HG02938 (cell line): ENCODE results near the gene PXN.
A peak's percentile ranks its signal among the peaks of the same experiment; 100 is the strongest.

ENCODE experiments used
- ATAC-seq: cut with Tn5 transposase; IDR thresholded peaks from one replicate; pipeline ENCODE4 v1.9.1; 2021; ENCODE audit warnings: mild to moderate bottlenecking, moderate library complexity; ENCODE audit not compliant: unreplicated experiment

Gene PXN

DNA sequence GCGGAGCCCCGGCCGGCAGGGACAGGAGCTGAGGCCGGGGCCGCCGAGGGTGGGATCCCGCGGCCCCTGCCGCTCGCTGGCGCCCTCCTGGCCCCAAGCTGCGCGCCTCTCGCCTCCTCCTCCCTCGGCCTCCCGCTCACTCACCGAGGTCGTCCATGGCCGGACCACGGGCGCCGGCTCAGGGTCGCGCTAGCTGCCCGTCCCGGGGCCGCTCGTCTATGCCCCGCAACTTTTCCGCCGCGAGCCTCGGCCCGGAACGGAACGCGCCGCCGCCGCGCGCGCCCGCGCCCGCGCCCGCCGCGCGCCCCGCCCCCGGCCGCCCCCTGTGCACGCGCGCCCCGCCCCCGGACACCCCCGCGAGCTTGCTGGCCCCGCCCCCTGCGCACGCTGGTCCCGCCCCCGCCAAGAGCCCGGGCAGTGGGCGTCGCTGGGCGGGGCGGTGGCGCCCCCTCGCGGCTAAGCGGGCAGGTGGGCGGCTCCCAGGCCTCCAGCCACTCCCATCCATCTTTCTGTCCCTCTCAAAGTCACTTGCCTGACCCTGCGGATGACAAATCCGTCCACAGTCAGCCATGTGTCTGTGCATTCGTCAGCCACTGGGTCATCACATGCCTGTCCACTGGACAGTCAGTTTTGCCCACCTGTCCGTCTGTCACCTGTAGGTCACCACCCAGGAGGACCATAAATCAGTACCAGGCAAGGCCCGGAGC lies at the start of gene PXN:
Gene PXN, minus strand, starts transcription at position 258 of the 707 bp plus-strand sequence. Its CDS starts 101 bp downstream, at position 157.
- peak; percentile 49 for ATAC-seq

DNA sequence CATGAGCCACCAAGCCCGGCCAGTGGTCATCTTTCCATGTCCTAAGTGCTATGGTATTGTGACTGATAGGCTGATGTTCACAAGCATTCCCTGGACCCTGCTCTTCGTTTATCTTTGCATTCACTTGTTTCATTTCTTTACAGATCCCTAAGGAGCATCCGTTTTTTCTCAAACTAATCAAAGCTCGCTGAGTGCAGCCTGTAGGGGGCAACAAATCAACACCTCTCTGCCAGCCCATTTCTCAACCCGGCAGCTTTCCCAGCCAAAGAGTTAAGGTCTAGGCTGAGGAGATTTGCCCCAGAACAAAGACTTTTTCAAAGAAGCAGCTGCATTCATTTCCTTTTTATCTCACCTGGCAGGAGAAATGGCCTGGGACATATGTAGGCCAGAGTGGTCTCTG lies 48.7 kb upstream of the PXN start:
- no peak for ATAC-seq

DNA sequence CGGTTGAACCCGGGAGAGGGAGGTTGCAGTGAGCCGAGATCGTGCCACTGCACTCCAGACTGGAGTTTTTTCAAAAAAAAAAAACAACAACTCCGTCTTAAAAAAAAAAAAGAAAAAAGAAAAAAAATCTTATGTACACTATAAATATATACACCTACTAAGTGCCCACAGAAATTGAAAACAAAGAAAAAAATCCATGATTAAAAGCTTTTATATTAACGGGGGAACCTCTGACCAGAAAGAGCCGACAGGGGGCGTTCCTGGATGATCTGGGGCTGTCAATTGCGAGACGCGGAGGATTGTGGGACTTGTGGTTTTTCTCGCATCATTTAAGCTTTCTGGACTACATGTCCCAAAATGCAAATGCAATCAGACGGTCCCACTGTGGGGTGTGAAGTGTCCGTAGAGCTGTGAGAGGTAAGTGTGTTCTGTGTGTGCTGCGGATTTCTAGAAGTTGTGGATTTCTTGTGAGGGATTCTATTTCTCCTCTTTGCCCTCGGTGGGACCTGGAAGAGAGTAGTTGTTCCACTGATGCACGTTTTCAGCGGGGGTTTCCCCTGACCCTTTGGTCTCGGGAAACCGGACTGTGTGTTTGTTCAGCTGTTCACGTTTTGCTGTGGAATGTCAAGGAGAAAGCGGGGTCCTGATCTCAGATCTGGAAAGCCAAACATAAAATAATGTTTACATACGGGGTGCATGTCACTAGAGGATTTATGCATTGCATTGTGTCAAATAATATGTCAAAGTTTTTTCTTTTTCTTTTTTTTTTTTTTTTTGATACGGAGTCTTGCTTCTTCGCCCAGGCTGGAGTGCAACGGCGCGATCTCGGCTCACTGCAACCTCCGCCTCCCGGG lies 36.7 kb upstream of the PXN start, which contains the start of gene SIRT4:
Gene SIRT4, plus strand, starts transcription at position 360 of the 854 bp plus-strand sequence. CDS start 1,241 bp downstream, outside the sequence.
- peak; percentile 96 for ATAC-seq

DNA sequence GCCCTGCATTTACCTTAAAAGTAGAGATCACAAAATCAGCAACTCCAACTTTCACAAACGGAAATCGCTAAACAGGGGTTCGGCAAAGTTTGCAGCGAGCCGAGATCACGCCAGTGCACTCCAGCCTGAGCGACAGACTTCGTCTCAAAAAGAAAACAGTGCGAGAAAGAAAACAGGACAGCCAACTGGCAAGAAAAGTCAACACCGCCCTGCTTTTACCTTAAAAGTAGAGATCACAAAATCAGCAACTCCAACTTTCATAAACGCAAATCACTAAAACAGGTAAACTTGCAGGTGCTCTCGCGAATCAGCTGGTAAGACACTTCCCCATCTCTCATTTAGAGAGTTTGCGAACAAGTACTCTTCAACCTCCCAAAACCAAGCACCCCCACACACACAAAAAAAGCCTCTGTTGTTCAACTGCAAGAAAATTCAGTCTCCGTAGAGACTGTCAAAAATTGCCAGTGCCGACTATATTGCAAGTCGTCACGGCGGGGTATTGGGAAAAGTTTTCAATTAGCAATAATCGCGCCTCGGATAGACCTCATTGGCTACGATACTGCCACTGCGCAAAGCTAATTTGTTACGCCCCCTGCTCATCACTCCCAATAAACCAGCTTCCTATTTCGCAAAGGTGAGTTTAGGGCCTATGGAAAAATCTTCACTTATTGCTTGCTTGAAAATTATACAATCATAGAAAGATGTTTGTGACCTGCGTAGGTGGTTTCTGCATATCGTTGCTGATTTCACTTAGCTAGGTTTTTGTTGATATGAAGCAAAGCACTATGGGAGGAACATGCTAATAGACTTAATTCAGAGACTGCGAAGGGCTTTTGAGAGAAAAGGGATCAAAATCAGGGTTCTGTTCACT lies 27.4 kb upstream of the PXN start, which contains the start of gene RNU4-1:
Gene RNU4-1, minus strand, starts transcription at position 577 of the 871 bp plus-strand sequence.
- ATAC-seq = peak; percentile 48

DNA sequence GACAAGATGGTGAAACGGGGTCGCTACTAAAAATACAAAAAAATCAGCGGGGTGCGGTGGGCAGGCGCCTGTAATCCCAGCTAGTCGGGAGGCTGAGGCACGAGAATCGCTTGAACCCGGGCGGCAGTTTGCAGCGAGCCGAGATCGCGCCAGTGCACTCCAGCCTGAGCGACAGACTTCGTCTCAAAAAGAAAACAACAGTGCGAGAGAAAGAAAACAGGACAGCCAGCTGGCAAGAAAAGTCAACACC lies 26.8 kb upstream of the PXN start:
- ATAC-seq = peak; percentile 9

DNA sequence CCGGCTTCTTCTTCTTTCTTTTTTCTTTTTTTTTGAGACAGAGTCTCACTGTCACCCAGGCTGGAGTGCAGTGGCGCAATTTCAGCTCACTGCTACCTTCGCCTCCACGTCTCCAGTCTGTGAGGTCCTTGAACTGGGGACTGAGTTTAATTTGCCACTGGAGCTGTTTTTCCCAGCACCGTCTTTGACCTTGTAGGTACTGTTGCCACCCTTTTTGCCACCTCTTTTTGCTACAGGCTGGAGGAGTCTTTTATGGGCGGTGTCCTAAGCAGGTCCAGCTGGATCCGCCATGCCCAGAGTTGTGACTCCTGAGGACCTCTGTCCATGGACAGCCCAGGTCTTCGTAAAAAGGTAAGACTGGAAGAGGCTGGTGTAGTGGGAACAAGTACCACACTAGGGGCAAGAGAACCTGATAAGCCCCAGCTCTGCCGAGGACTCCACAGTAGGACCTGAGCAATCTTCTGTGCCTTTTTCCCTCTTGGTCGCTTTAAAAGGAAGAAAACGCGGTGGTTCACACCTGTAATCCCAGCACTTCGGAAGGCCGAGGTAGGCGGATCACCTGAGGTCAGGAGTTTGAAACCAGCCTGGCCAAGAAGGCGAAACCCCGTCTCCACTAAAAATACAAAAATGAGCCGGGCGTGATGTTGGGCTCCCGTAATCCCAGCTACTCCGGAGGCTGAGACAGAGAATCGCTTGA lies 25.2 kb upstream of the PXN start:
- ATAC-seq = no peak

DNA sequence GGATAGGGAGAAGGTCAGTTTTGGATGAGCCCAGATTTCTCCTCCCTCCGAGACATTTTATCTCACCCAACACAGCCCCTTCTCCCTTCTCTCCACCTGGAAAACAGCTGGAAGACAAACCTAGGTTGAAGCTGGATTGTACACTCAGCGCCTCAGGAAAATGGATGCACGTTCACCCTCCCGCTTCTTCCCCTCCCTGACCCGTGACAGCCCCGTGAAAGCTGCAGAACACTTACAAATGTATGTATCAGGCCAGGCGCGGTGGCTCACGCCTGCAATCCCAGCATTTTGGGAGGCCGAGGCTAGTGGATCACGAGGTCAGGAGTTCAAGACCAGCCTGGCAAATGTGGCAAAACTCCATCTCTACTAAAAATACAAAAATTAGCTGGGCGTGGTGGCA lies 22.0 kb upstream of the PXN start:
- no peak for ATAC-seq

DNA sequence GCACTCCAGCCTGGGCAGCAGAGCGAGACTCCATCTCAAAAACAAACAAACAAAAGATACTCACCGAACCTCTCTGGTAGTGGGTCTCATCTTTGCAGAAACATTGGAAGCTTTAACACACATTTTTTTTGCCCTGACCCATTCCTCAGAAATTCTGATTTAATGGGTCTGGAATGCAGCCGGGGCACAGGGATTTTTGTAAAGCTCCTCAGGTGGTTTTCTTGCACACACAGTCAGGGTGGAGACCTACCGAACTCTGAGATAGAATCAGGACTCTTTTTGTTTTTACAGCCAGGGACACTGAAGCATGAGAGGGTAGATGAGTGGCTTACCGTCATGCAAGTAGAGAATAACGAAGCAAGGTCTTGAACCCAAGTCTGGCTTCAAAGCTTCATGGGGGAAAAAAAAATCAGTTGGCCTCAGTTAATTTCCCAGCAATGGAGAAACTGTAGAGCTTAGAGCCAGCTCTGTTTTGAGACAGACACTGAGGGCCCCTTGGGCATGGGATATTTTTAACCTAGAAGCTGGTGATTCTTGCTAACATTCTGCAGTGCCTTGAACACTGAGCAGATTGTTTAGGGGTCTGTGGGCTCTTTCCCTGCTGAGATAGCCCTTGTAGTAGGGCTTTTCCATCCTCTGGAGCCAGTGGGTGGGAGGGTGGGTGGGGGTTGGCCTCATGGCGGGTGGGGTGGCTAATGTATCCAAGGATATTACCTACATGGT lies 21.4 kb upstream of the PXN start:
- no peak for ATAC-seq

DNA sequence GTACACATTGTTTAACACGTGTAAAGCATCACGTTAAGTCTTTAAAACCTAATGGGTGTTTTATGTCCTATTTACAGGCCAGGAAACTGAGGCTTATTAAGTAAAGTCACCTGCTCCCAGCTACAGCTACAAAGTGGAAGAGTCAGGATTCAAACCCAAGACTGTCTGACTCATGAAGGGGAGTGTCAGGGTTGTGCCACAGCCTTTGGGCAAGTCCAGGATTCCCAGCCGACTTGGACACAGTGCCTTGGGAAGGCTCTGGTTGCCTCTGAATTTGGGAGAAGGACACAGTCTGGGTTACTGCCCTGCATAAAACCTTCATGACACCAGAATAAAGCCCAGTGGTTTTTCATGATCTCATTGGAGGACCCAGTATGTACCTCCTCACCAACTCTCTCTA lies 18.9 kb upstream of the PXN start:
- no peak for ATAC-seq

DNA sequence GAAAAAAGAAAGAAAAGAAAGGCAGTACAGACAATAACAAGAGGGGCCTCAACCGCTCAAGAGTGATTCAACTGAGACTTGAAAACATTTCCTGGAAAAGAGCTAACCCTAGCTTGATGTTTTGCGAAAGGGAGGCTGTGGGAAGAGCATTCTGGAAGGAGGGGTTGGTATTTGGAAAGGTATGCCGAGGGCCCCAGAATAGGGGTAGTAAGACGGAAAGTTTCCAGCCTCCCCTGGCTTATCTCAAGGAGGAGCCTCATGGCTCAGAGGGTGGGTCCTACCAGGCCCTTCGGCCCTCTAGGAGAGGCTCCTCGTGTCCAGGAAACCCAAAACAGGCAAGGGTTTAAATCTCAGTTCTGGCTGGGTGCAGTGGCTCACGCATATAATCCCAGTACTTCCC lies 17.8 kb upstream of the PXN start:
- no peak for ATAC-seq

DNA sequence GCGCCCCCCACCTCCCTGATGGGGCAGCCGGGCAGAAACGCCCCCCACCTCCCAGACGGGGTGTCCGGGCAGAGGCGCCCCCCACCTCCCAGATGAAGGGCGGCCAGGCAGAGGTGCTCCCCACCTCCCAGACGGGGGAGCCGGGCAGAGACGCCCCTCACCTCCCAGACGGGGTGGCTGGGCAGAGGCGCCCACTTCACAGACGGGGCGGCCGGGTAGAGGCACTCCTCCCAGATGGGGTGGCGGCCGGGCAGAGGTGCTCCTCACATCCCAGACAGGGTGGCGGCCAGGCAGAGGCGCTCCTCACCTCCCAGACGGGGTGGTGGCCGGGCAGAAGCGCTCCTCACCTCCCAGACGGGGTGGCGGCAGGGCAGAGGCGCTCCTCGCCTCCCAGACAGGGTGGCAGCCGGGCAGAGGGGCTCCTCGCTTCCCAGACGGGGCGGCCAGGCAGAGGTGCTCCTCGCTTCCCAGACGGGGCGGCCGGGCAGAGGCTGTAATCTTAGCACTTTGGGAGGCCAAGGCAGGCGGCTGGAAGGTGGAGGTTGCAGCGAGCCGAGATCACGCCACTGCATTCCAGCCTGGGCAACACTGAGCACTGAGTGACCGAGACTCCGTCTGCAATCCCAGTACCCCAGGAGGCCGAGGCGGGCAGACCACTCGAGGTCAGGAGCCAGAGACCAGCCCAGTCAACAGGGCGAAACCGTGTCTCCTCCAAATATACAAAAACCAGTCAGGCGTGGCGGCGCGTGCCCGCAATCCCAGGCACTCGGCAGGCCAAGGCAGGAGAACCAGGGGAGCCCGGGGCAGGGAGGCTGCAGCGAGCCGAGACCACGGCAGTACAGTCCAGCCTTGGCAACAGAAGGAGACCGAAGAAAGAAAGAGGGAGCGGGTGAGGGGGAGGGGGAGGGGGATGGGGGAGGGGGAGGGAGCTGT lies 12.9 kb upstream of the PXN start:
- no peak for ATAC-seq

DNA sequence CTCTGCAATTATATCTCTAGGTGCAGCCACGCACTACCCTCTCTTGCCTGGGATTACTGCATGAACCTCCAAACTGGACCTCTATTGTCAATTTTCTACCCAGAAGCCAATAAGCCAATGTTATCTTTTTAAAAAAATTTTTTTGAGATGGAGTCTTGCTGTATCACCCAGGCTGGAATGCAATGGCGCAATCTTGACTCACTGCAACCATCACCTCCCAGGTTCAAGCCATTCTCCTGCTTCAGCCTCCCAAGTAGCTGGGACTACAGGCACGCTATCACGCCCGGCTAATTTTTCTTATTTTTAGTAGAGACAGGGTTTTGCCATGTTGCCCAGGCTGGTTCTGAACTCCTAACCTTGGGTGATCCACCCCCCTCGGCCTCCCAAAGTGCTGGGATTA lies 11.2 kb upstream of the PXN start:
- no peak for ATAC-seq

DNA sequence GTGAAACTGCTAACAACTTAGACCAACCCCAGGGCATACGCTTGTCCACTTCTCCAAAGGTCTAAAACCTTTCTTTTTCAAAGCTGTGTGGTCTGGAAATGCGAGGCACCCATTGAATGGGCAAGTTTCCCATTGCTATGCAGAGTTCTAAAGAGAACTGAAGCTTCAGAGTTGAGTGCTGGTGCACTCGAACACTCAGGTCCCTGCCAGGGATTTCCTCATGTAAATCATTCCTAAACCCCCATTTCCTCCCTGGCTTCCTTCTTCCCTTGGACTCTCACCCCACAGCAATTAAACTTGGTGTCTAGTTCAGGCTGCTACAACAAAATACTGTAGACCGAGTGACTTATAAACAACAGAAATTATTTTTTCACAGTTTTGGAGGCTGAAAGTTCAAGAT lies 2.2 kb upstream of the PXN start:
- no peak for ATAC-seq

DNA sequence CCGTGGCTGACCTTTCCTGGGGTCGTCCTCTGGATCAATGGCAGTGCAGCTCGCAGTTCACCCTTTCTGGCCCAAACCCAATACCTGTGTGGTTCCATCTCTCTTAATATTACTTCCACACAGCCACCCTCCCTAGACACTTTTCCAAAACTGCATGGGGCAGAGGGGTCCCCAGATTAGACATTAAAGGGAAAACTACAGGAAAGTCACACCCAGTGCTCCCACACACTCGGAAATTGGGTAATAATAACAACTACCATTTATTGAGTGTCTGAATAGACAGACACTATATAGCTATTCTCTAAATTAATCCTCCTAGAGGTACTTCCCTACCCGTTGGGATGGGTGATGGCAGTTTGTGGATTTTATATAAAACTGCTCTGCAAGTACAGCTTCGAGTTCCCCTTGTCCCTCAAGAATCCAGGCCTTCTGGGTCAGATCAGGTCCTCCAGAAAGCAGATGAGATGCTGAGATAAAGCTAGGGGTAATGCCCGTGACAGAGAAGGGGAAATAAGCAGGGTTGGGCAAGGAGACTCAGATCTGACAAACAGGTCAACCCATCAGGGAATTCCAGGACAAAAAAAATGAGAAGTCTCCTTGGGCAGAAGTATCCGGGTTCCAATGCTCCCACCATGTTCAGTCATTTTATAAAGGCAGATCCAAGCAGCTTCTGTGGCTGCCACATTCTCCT lies 795 bp upstream of the PXN start:
- no peak for ATAC-seq

DNA sequence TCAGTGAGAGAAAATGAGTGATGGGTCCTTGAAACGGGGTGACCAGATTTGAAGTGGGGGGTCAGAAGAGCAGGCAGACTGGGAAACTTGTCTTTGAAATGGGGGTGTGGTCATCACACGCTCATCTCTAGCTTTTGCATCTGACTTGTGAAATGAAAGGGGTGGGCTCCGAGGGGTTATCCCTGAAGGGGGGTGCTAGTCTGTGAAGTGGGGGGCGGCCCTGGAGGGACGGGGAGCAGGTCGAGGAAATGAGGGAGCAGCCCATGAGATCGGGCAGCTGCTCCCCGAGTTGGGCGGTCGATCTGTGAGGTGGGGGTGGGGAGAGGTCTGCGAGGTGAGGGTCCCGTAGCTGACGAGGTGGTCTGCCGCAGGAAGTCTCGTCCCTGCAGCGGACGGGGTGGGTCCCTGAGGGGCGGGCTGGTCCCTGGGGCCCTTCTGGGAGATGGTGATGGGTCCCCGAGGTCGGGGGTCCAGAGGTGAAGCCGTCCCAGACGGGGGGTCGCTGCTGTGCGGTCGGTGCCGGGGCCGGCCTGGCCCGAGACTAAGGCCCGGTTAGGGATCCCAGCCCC lies 542 bp downstream of the PXN start:
- peak; percentile 19 for ATAC-seq

DNA sequence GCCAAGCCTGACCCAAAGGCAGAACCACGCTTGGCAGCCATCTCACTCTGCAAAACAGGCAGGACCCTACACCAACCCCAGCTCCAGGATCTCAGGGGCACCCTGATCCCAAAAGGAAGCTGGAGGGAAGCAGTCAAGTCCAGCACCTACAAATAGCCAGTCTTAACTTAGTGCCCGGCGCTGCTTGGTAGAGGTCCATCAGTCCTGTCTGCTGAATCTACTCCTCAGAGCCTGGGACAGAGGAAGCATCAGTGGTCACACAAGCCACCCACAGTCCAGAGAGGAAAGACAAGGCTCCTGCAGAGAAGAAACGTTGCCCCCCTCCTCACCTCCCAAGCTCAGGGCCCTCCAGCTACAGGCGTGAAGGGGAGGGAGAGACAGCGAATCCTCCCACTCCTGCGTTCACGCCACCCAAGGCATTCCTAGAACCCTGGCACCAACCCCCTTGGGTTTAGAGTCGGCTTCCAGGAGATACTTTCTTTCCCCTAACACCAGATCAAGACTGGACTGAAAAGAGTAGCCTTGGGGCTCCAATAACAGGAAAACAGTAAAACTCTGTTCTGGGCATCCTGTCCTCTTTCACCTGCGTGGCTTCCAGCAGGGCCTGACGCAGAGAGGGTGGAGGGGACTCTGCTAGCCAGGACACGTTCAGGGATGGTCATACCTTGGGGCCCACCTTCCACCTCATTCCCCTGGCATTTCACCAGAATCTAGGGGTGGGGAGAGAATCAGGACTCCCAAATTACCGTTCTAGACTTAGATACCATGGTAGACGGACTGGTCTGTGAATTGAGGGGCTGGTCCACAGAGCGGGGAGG lies 1.2 kb downstream of the PXN start:
- ATAC-seq = no peak

DNA sequence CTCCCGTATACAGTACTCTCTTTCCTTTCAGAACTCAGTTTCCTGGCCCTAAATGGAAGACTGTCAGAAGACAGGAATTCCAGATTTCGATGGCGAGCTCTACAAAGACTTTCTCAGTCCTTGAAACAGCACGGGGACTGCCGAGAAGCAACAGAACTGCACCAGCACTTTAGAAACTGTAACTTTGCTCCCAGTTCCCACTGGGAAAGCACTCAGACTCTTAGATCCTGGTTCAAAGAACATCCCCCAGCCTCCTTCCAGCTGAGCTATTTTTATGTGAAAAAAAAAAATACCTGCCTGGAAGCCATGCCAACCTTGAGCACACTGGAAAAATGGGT lies 1.8 kb downstream of the PXN start:
- ATAC-seq = no peak
